HG02623 (cell line): Measurements from ENCODE around the gene EXT2.

Experiments
- ATAC-seq: cut with Tn5 transposase; IDR thresholded peaks from one replicate; pipeline ENCODE4 v1.9.1; 2021; ENCODE audit warnings: moderate library complexity; ENCODE audit not compliant: unreplicated experiment

EXT2 gene

GRCh38 chr11:44235765-44236201 lies 140.3 kb downstream of the EXT2 start:
- no peak for ATAC-seq

GRCh38 chr11:44236296-44236695 lies 140.8 kb downstream of the EXT2 start:
- no peak for ATAC-seq

- no peak for ATAC-seq
These were observed 141.7 kb downstream of the EXT2 start for GRCh38 chr11:44237156-44237555.

- ATAC-seq: no peak
These were observed 146.4 kb downstream of the EXT2 start for GRCh38 chr11:44241851-44242250.

GRCh38 chr11:44243086-44243485 lies 147.6 kb downstream of the EXT2 start:
- no peak for ATAC-seq

- ATAC-seq: no peak
These were observed 148.3 kb downstream of the EXT2 start for GRCh38 chr11:44243595-44244343.

- ATAC-seq: no peak
These were observed 149.3 kb downstream of the EXT2 start for GRCh38 chr11:44244639-44245310.

- ATAC-seq: no peak
These were observed 151.2 kb downstream of the EXT2 start for GRCh38 chr11:44246726-44247125.

- no peak for ATAC-seq
These were observed 152.0 kb downstream of the EXT2 start for GRCh38 chr11:44247508-44247907.

- no peak for ATAC-seq
These were observed 152.6 kb downstream of the EXT2 start for GRCh38 chr11:44248109-44248508.

GRCh38 chr11:44250421-44250820 lies 154.9 kb downstream of the EXT2 start:
- ATAC-seq: no peak

- no peak for ATAC-seq
These were observed 157.6 kb downstream of the EXT2 start for GRCh38 chr11:44252999-44253602.

- ATAC-seq: no peak
These were observed 160.1 kb downstream of the EXT2 start for GRCh38 chr11:44255406-44256071.

- ATAC-seq: no peak
These were observed 161.3 kb downstream of the EXT2 start for GRCh38 chr11:44256673-44257291.

GRCh38 chr11:44257338-44258189 lies 162.1 kb downstream of the EXT2 start:
- ATAC-seq: no peak

GRCh38 chr11:44258190-44258489 lies 162.7 kb downstream of the EXT2 start:
- no peak for ATAC-seq

- ATAC-seq: no peak
These were observed 163.5 kb downstream of the EXT2 start for GRCh38 chr11:44258839-44259420.

- no peak for ATAC-seq
These were observed 164.6 kb downstream of the EXT2 start for GRCh38 chr11:44260081-44260480.

- no peak for ATAC-seq
These were observed 166.5 kb downstream of the EXT2 start for GRCh38 chr11:44261800-44262591.
